ENCODE measurements around the gene ZFP90. TPM values are rescaled to one million over a fixed set of nuclear protein-coding genes. Genes with fewer than 3 reads are reported as not detected.

Gene ZFP90
- total and polyA plus RNA-seq, 9 of the 15 experiments (the other 6 are each of a cell fraction or from before 2014, with no cell fraction given) = 0.66 to 2.9 (median 2.3) TPM

- no TSS peak for BruUV-seq (replicated peaks)
- FAIRE-seq = no peak
- no peak overlapping the region for H3K27ac ChIP-seq (ENCODE audit: extremely low read depth, low read depth, low read length)
- H3K4me1 ChIP-seq (replicated peaks in 1 of 2; ENCODE audit: control insufficient read depth in 2 of 2, insufficient read depth in 2 of 2, low read length in 2 of 2) = peaks cover 0 to 17% of the 10 kb centered on the region in 2 experiments; a peak in 2 of 5 replicates
- H4K20me1 ChIP-seq (replicated peaks; ENCODE audit: control insufficient read depth, insufficient read depth, low read length) = no peaks in the 10 kb centered on the region
- intact Hi-C loops (cut with micrococcal nuclease) = loop anchor here (5.0 to 10.0 kb wide), 4 partner anchors 164 to 757 kb away; no protein-coding TSS in a partner anchor
- no peak overlapping the region for H2AFZ ChIP-seq (ENCODE audit: low read depth, low read length)
- WGBS (ENCODE audit: insufficient coverage, low coverage, missing lambda C conversion rate) = 0% methylated on average over 2 of the region's 2 CpGs
- ATAC-seq = peak; percentile 21; the same call in 2 of the 3 replicates
- POLR2A ChIA-PET = interaction anchor here (0.6 to 1.1 kb wide), 2 partner anchors 10 to 441 kb away, joined by 3 read pairs; no protein-coding TSS in a partner anchor
- no peaks in the 10 kb centered on the region for H3K9me3 ChIP-seq (replicated peaks; ENCODE audit: control insufficient read depth, insufficient read depth, low read depth, low read length)
- CTCF ChIA-PET (ENCODE audit: low intra/inter-chr PET ratio) = interaction anchor here (1.1 to 1.6 kb wide), 3 partner anchors 169 to 596 kb away, joined by 4 to 11 read pairs (median 7); no protein-coding TSS in a partner anchor
- H3K4me3 ChIP-seq = no peak overlapping the region
- H3K36me3 ChIP-seq (ENCODE audit: control insufficient read depth, insufficient read depth, low read length) = no peaks in the 10 kb centered on the region
- TF ChIP-seq XRCC4 (IDR thresholded peaks at IDR 0.05; ENCODE audit: extremely low read depth, insufficient read depth, insufficient read length) = no peak
- TF ChIP-seq, protein P1, sequence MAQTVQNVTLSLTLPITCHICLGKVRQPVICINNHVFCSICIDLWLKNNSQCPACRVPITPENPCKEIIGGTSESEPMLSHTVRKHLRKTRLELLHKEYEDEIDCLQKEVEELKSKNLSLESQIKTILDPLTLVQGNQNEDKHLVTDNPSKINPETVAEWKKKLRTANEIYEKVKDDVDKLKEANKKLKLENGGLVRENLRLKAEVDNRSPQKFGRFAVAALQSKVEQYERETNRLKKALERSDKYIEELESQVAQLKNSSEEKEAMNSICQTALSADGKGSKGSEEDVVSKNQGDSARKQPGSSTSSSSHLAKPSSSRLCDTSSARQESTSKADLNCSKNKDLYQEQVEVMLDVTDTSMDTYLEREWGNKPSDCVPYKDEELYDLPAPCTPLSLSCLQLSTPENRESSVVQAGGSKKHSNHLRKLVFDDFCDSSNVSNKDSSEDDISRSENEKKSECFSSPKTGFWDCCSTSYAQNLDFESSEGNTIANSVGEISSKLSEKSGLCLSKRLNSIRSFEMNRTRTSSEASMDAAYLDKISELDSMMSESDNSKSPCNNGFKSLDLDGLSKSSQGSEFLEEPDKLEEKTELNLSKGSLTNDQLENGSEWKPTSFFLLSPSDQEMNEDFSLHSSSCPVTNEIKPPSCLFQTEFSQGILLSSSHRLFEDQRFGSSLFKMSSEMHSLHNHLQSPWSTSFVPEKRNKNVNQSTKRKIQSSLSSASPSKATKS (CRISPR knock-in tag; IDR thresholded peaks at IDR 0.05) = no peak
- no peak for TF ChIP-seq NFE2L1 (tag; IDR thresholded peaks at IDR 0.05; ENCODE audit: borderline replicate concordance, low read depth)
- TF ChIP-seq, protein P2, sequence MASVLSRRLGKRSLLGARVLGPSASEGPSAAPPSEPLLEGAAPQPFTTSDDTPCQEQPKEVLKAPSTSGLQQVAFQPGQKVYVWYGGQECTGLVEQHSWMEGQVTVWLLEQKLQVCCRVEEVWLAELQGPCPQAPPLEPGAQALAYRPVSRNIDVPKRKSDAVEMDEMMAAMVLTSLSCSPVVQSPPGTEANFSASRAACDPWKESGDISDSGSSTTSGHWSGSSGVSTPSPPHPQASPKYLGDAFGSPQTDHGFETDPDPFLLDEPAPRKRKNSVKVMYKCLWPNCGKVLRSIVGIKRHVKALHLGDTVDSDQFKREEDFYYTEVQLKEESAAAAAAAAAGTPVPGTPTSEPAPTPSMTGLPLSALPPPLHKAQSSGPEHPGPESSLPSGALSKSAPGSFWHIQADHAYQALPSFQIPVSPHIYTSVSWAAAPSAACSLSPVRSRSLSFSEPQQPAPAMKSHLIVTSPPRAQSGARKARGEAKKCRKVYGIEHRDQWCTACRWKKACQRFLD (CRISPR knock-in tag; IDR thresholded peaks at IDR 0.05) = no peak
- no peak for TF ChIP-seq NCOR1 (IDR thresholded peaks at IDR 0.05)
- TF ChIP-seq ZNF76 (CRISPR knock-in tag; IDR thresholded peaks at IDR 0.05; ENCODE audit: borderline replicate concordance) = no peak
- TF ChIP-seq CBFA2T3 (IDR thresholded peaks at IDR 0.05) = no peak
- no peak for TF ChIP-seq FUS (optimal IDR thresholded peaks at IDR 0.05; ENCODE audit: low read depth, low read length)
- TF ChIP-seq, protein P3, sequence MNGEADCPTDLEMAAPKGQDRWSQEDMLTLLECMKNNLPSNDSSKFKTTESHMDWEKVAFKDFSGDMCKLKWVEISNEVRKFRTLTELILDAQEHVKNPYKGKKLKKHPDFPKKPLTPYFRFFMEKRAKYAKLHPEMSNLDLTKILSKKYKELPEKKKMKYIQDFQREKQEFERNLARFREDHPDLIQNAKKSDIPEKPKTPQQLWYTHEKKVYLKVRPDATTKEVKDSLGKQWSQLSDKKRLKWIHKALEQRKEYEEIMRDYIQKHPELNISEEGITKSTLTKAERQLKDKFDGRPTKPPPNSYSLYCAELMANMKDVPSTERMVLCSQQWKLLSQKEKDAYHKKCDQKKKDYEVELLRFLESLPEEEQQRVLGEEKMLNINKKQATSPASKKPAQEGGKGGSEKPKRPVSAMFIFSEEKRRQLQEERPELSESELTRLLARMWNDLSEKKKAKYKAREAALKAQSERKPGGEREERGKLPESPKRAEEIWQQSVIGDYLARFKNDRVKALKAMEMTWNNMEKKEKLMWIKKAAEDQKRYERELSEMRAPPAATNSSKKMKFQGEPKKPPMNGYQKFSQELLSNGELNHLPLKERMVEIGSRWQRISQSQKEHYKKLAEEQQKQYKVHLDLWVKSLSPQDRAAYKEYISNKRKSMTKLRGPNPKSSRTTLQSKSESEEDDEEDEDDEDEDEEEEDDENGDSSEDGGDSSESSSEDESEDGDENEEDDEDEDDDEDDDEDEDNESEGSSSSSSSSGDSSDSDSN (IDR thresholded peaks at IDR 0.05; ENCODE audit: borderline replicate concordance in 1 of 2, low read depth in 2 of 2, low read length in 2 of 2) = no peak
- no peaks in the 10 kb centered on the region for H3K79me2 ChIP-seq (ENCODE audit: control insufficient read depth, insufficient read depth, low read length)
- in situ Hi-C loops (cut with MboI) = loop anchor here (10.0 kb wide), 2 partner anchors 267 to 587 kb away; no protein-coding TSS in a partner anchor
- H3K27me3 ChIP-seq (ENCODE audit: control insufficient read depth in 2 of 2, insufficient read depth in 2 of 2, low read length in 2 of 2) = peaks cover 0 to 7% of the 10 kb centered on the region in 2 experiments; a peak in 1 of 5 replicates
- no peak overlapping the region for H3K4me2 ChIP-seq (ENCODE audit: insufficient read depth, low read length)
- peak in 1 of 4 experiments; percentile 20 for DNase-seq (ENCODE audit: extremely low read depth in 1 of 4, low spot score in 3 of 4)
- no peak overlapping the region for H3K9ac ChIP-seq (ENCODE audit: insufficient read depth in 1 of 2, low read depth in 2 of 2, low read length in 2 of 2)
- no peaks in the 10 kb centered on the region for H3K9me1 ChIP-seq (ENCODE audit: control insufficient read depth, insufficient read depth, low read length)
Observed at GRCh38 chr16:68528233-68528632, 10.9 kb upstream of the ZFP90 start.

Measured in K562 (cell line).